ENCODE data around the gene CACNA1C. TPM values are rescaled to one million over a fixed set of nuclear protein-coding genes. Genes with fewer than 3 reads are reported as not detected.
A peak's percentile ranks its signal among the peaks of the same experiment; 100 is the strongest.

The CACNA1C gene
- total RNA-seq, 1 experiment from 2014 or later, result 1.1 TPM

GRCh38 chr12:2732290-2732689, 679.5 kb downstream of the CACNA1C start:
- Histone ChIP-seq H3K18ac (ENCODE audit: insufficient read length, low read depth, low read length) (no peak overlapping the region), H3K4me1 (ENCODE audit: insufficient read depth, low read length) (no peaks in the 10 kb centered on the region), H3K56ac (ENCODE audit: insufficient read length, low read depth, low read length) (no peak overlapping the region), H4K20me1 (ENCODE audit: control insufficient read depth, insufficient read depth, insufficient read length) (no peaks in the 10 kb centered on the region), H2AK5ac (ENCODE audit: insufficient read length, low read length) (no peak overlapping the region), H3K9ac (ENCODE audit: extremely low read depth, insufficient read length, low read length) (no peak overlapping the region), H3K27ac (ENCODE audit: insufficient read length, low read depth, low read length) (no peak overlapping the region), H2BK15ac (ENCODE audit: low read depth, low read length) (no peak overlapping the region), H2BK5ac (ENCODE audit: insufficient read length, low read length) (no peak overlapping the region), H3K27me3 (ENCODE audit: insufficient read depth, low read length) (no peaks in the 10 kb centered on the region), H3K9me3 (ENCODE audit: control insufficient read depth, low read depth, low read length) (no peaks in the 10 kb centered on the region), H2BK120ac (ENCODE audit: low read depth, low read length, poor library complexity, severe bottlenecking) (no peak overlapping the region), H2BK20ac (ENCODE audit: low read depth, low read length, poor library complexity, severe bottlenecking) (no peak overlapping the region), H4K91ac (ENCODE audit: insufficient read length, low read depth, low read length) (no peak overlapping the region), H3K14ac (ENCODE audit: insufficient read depth, low read length) (no peak overlapping the region), H3K4ac (ENCODE audit: low read depth, low read length) (no peak overlapping the region), H3K79me2 (ENCODE audit: insufficient read depth, low read length) (no peaks in the 10 kb centered on the region), H2AFZ (ENCODE audit: low read length) (no peak overlapping the region), H3K23me2 (ENCODE audit: insufficient read length, low read depth, low read length, poor library complexity, severe bottlenecking) (no peaks in the 10 kb centered on the region), H3K79me1 (ENCODE audit: insufficient read depth, low read depth, low read length, poor library complexity, severe bottlenecking) (no peaks in the 10 kb centered on the region), H3K23ac (ENCODE audit: insufficient read length, low read depth, low read length) (no peak overlapping the region), H3T11ph (ENCODE audit: low read length) (no peak overlapping the region), H4K8ac (replicated peaks; ENCODE audit: insufficient read length, low read depth, low read length) (no peak overlapping the region), H2BK12ac (ENCODE audit: insufficient read length, low read depth, low read length) (no peak overlapping the region), H4K5ac (ENCODE audit: insufficient read length, low read depth, low read length) (no peak overlapping the region), H3K4me2 (ENCODE audit: insufficient read depth, insufficient read length, low read length) (no peak overlapping the region)
- no CpG with 5 or more reads among the region's 6 CpGs for WGBS (ENCODE audit: extremely low coverage, insufficient read length, low lambda C conversion rate)
- H3K27me3 Mint-ChIP-seq (ENCODE audit: low read depth), result peaks cover 35% of the 10 kb centered on the region
- H3K27ac Mint-ChIP-seq, result 0 out of 7 replicates have a peak overlapping the region, but pooled peaks of 1 of the 3 experiments have one; percentile 21
- H3K36me3 Mint-ChIP-seq (ENCODE audit: insufficient read depth in 1 of 3, low read depth in 3 of 3), result no peaks in the 10 kb centered on the region
- no peak overlapping the region for H3K4me3 Mint-ChIP-seq
- TF ChIP-seq CTCF (conservative IDR thresholded peaks at IDR 0.05), result no peak
- peaks cover 0 to 3% of the 10 kb centered on the region in 2 experiments; a peak in 2 of 4 replicates for H3K4me1 Mint-ChIP-seq
- H3K9me3 Mint-ChIP-seq, result no peaks in the 10 kb centered on the region
- no peak for DNase-seq

Data from H9 (cell line).